Immature natural killer cell (primary cell): ENCODE results near the gene NUTM2F. TPM values are rescaled to one million over a fixed set of nuclear protein-coding genes. Genes with fewer than 3 reads are reported as not detected.
"Not testable (repeated sequence)": the region's sequence is repeated elsewhere in the genome, so short reads cannot be mapped to it uniquely, and the experiment has no call there.

ENCODE experiments used
- DNase-seq, 3 donors: peaks; one replicate each; pipeline ENCODE4 v3.0.0; 2022; ENCODE audit warnings: mixed read lengths in 1 of 3
- H3K27ac Mint-ChIP-seq, 6 donors: one replicate each; pipeline ENCODE4 v1.8.0; 2020; ENCODE audit warnings: mixed read lengths in 6 of 6, mild to moderate bottlenecking in 5 of 6, inconsistent platforms in 4 of 6, moderate library complexity in 3 of 6
- H3K27me3 Mint-ChIP-seq, 3 donors: one replicate each; pipeline ENCODE4 v1.8.0; 2020 to 2021; ENCODE audit warnings: low read depth in 3 of 3, mild to moderate bottlenecking in 3 of 3, mixed read lengths in 3 of 3, moderate library complexity in 3 of 3, inconsistent platforms in 1 of 3
- H3K36me3 Mint-ChIP-seq, 3 donors: one replicate each; pipeline ENCODE4 v1.8.0; 2020; ENCODE audit warnings: mixed read lengths in 3 of 3, inconsistent platforms in 2 of 3, mild to moderate bottlenecking in 2 of 3
- H3K4me1 Mint-ChIP-seq, 2 donors: one replicate each; pipeline ENCODE4 v1.8.0; 2020; ENCODE audit warnings: inconsistent platforms in 2 of 2, mild to moderate bottlenecking in 2 of 2, mixed read lengths in 2 of 2, moderate library complexity in 1 of 2
- H3K4me3 Mint-ChIP-seq, 5 donors: one replicate each; pipeline ENCODE4 v1.8.0; 2020; ENCODE audit warnings: mild to moderate bottlenecking in 5 of 5, mixed read lengths in 5 of 5, inconsistent platforms in 3 of 5, moderate library complexity in 3 of 5
- H3K9me3 Mint-ChIP-seq, 6 donors: one replicate each; pipeline ENCODE4 v1.8.0; 2020; ENCODE audit warnings: mild to moderate bottlenecking in 6 of 6, mixed read lengths in 6 of 6, inconsistent platforms in 4 of 6, moderate library complexity in 3 of 6
- polyA plus RNA-seq, 3 donors: library from polyadenylated mRNA; unstranded; fragments of 300-500 nt; fragmentation: Illumina TruSeq; gene quantifications; one replicate each; pipeline ENCODE4 v1.2.3, GENCODE V29; 2021

Gene NUTM2F, protein sequence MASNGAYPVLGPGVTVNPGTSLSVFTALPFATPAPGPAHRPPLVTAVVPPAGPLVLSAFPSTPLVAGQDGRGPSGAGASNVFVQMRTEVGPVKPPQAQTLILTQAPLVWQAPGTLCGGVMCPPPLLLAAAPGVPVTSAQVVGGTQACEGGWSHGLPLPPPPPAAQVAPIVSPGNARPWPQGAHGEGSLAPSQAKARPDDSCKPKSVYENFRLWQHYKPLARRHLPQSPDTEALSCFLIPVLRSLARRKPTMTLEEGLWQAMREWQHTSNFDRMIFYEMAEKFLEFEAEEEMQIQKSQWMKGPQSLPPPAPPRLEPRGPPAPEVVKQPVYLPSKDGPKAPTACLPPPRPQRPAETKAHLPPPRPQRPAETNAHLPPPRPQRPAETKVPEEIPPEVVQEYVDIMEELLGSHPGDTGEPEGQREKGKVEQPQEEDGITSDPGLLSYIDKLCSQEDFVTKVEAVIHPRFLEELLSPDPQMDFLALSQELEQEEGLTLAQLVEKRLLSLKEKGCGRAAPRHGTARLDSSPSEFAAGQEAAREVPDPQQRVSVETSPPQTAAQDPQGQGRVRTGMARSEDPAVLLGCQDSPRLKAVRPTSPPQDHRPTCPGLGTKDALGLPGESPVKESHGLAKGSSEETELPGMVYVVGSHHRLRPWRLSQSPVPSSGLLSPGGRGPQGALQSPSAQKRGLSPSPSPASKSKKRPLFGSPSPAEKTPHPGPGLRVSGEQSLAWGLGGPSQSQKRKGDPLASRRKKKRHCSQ
- polyA plus RNA-seq = not detected

DNA sequence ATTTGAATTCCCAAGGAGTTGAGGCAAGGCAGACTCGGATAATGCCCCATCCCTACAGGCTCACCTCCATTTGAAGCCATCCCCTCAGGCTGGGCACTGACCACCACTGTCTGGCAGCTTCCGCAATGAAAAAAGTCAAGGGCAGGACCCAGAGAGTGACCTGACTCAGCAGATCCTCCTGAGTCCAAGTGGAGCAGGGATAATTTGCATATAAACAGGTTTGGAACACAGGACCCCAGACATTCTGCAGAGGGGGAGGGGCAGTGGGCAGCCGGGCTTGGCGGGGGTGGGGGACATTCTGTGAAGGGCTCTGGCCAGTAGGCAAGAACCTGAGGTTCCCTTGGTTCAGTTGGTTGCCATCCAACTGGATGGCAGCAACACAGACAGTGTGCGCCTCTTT, at the start of gene NUTM2F:
Gene NUTM2F (minus strand): TSS at position 101 of the 400 bp plus-strand sequence. CDS start 21 bp downstream, at position 80.
- not testable (repeated sequence) for DNase-seq, H3K4me3 Mint-ChIP-seq, H3K4me1 Mint-ChIP-seq, H3K36me3 Mint-ChIP-seq, H3K9me3 Mint-ChIP-seq, H3K27me3 Mint-ChIP-seq
- peak within 1 kb of the TSS in 1 of 6 donors; percentile 64 for H3K27ac Mint-ChIP-seq

DNA sequence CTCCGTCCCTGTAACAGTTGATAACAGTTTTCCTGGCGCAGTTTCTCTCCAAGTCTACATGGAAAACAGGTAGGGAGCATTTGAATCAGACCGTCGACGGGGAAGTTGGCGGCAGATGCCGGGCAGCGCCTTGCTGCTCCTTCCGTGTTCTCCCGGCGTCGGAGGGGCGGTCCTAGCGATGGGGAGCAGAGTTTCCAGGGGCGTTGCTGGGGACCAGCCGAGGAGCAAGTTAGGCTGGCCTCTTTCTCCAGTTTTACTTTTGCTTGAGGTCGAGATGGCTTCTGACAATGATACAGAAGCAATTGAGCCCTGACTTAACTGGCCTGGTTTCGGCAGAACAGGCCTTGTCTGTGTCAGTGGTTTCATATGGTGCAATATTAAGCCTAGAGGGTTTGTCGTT, 46.8 kb upstream of the NUTM2F start:
- not testable (repeated sequence) for H3K36me3 Mint-ChIP-seq, H3K9me3 Mint-ChIP-seq, H3K27me3 Mint-ChIP-seq
- Mint-ChIP-seq H3K27ac (peak overlapping the region; percentile 79 to 93 (median 90)), H3K4me3 (peak overlapping the region; percentile 85 to 93 (median 87)), H3K4me1 (peaks cover 11 to 16% of the 10 kb centered on the region in 2 donors)
- DNase-seq = peak; percentile 19 to 34 (median 27)

DNA sequence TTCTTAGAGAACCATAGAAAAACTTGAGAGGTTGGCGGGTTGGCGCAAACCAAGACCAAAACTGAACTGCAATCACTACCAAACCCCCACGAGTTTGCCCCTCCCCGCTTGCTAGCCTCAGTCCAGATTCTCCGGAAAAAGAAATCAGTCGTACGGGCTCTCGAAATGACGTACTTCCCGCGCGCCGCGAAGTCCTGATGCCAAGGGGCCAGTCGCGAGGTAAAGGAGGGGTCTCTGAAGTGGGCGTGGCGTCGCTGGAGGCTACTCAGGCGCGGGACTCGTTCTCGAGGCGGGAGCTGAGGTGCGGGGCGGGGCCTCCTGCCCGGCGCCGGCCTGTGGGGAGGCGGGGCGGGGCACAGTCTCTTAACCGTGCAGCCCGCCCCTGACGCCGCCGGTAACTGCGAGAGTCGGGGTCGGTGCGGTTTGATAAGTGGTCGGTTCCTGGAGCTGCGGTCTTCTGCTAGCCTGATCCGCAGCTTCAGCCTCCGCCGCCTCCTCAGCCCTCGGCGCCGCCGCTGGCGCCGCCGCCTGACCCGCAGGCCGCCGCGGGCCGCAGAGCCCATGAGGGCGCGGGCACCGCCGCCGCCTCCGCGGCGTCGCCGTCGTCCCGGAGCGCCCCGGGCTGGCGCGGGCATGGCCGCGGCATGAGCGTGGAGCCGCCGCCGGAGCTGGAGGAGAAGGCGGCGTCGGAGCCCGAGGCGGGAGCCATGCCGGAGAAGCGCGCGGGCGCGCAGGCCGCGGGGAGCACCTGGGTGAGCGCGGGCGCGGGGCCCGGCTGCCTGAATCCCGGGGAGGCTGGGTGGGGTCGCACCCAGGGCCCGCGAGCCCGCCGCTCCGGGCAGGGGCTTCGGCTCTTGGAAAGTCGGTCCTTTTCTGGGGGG, 46.0 kb upstream of the NUTM2F start:
- peak overlapping the region; percentile 79 to 95 (median 90) for H3K27ac Mint-ChIP-seq
- not testable (repeated sequence) for H3K36me3 Mint-ChIP-seq, H3K9me3 Mint-ChIP-seq
- DNase-seq = peak; percentile 89 to 92 (median 90)
- H3K4me3 Mint-ChIP-seq = peak overlapping the region; percentile 87 to 93 (median 89)
- H3K4me1 Mint-ChIP-seq = peaks cover 11 to 16% of the 10 kb centered on the region in 2 donors
- peaks cover 0 to 11% (median 2%) of the 10 kb centered on the region in 3 donors for H3K27me3 Mint-ChIP-seq

DNA sequence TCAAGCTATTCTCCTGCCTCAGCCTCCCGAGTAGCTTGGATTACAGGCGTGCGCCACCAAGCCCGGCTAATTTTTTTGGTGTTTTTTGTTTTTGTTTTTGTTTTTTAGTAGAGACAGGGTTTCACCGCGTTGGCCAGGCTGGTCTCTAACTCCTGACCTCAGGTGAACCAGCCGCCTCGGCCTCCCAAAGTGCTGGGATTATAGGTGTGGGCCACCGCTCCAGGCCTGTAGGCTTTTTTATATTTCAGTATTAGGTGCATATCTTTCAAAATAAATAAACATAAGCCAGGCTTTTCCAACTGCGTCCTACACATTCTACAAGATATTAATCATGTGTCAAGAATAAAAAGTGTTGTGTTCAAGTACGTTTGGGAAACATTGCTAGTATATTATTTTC, 45.3 kb upstream of the NUTM2F start:
- not testable (repeated sequence) for H3K36me3 Mint-ChIP-seq

DNA sequence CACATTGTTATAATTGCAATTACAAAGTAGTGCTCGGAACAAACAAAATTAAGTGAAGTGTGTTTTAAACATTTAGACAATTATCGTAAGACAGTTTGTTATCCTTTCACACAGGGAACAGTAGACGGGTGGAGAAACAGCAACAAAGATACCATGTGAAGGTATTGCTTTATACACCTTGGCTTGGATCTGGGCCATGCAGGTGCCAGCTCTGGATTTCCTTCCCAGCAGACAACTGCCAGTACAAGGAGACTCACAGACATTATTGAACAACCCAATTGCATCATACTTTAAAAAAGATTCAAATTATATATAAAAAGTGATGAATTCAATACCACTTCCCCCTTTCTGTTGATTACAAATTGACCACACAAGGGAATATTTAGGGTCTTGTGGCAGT, 41.8 kb upstream of the NUTM2F start:
- DNase-seq, H3K9me3 Mint-ChIP-seq, H3K4me1 Mint-ChIP-seq, H3K4me3 Mint-ChIP-seq, H3K27ac Mint-ChIP-seq, H3K36me3 Mint-ChIP-seq: not testable (repeated sequence)
- H3K27me3 Mint-ChIP-seq = peaks cover 0 to 12% (median 8%) of the 10 kb centered on the region in 3 donors

More for the DNA sequence above, 45.3 kb upstream of the NUTM2F start:
- Mint-ChIP-seq H3K4me1 (peaks cover 11 to 16% of the 10 kb centered on the region in 2 donors), H3K27ac (peak overlapping the region; percentile 75 to 95 (median 90)), H3K27me3 (peaks cover 0 to 12% (median 4%) of the 10 kb centered on the region in 3 donors), H3K4me3 (peak overlapping the region; percentile 85 to 90 (median 89))
- DNase-seq, H3K9me3 Mint-ChIP-seq: not testable (repeated sequence)

DNA sequence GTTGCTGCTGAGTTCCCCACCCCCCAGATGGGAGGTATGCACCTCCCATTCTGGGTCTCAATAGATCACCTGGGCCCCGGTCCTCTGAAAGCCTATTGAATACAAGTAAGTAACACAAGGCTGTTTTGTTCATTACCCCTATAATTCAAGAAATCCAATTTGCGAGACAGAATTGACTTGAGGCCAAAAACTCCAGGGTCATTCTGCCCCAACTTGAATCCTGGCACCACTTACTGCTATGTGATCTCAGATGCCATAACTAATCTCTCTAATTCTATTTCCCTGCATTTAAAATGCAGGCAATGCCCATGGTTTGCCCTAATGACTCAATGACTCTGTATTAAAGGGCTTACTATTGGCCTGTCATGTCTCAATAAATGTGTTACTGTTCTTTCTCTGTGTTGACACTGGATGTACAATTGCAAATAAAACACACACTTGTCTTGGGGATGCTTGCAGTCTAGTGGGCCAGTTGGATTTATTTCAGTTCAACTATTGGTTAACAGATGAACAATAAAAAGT, 35.7 kb upstream of the NUTM2F start:
- H3K36me3 Mint-ChIP-seq, H3K27ac Mint-ChIP-seq, H3K4me1 Mint-ChIP-seq, DNase-seq, H3K9me3 Mint-ChIP-seq, H3K27me3 Mint-ChIP-seq, H3K4me3 Mint-ChIP-seq: not testable (repeated sequence)

DNA sequence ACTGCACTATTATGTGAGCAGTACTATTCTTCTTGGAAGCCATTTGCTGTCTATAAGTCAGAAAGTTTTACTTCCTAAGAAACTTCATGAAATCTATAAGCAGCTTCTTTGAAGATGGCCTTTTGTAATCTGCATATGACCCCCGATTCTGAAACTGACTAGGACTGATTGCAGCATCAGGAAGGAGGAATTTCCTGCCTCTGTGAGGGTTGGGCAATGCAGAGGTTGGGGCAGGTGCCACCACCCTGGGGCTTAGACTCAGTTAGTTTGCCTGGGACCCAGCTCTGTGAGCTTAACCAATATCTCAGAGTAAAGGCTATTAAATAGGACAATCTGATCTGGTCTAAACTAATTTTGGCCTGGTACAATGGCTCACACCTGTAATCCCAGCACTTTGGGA, 28.7 kb upstream of the NUTM2F start:
- not testable (repeated sequence) for H3K9me3 Mint-ChIP-seq, H3K4me3 Mint-ChIP-seq, H3K4me1 Mint-ChIP-seq, H3K36me3 Mint-ChIP-seq, DNase-seq, H3K27ac Mint-ChIP-seq, H3K27me3 Mint-ChIP-seq

DNA sequence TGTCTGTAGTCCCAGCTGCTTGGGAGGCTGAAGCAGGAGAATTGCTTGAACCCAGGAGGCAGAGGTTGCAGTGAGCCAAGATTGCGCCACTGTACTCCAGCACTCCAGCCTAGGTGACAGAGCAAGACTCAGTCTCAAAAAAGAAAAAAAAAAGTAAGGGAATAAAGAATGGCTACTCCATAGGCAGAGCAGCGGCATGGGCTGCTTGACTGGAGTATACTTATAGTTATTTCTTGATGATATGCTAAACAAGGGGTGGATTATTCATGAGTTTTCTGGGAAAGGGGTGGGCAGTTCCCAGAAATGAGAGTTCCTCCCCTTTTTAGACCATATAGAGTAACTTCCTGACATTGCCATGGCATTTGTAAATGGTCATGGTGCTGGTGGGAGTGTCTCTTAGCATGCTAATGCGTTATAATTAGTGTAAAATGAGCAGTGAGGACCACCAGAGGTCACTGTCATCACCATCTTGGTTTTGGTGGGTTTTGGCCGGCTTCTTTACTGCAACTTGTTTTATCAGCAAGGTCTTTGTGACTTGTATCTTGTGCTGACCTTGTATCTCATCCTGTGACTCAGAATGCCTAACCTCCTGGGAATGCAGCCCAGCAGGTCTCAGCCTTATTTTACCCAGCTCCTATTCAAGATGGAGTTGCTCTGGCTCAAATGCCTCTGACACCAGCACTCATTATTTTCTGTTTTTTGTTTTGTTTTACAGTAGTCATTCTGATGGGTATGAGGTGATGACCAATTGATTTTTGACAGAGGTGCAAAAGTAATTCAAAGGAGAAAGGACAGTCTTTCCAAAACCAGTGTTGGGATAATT, 23.7 kb upstream of the NUTM2F start:
- H3K4me3 Mint-ChIP-seq, H3K4me1 Mint-ChIP-seq, H3K36me3 Mint-ChIP-seq, H3K27ac Mint-ChIP-seq, DNase-seq, H3K27me3 Mint-ChIP-seq, H3K9me3 Mint-ChIP-seq: not testable (repeated sequence)

DNA sequence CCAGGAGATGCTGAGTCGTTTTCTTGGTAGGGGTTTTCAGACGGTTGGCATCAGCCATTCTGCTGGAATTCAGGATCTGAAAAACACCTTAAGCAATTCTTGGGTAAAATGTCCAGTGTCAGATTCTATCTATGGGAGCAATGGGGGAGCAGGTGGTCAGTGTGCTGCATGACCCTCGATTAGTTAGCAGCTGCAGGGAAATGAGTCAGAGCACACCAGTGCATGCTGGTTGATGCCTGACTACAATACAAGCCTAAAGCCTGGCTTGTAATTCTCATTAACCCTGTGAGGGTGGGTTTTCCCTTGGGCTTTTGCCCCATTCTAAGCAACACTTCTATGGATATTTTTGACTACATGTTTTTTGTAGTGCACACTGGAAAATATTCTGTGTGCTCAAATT, 20.3 kb upstream of the NUTM2F start:
- not testable (repeated sequence) for H3K27ac Mint-ChIP-seq, H3K4me3 Mint-ChIP-seq, H3K4me1 Mint-ChIP-seq, H3K36me3 Mint-ChIP-seq, H3K27me3 Mint-ChIP-seq, H3K9me3 Mint-ChIP-seq, DNase-seq

DNA sequence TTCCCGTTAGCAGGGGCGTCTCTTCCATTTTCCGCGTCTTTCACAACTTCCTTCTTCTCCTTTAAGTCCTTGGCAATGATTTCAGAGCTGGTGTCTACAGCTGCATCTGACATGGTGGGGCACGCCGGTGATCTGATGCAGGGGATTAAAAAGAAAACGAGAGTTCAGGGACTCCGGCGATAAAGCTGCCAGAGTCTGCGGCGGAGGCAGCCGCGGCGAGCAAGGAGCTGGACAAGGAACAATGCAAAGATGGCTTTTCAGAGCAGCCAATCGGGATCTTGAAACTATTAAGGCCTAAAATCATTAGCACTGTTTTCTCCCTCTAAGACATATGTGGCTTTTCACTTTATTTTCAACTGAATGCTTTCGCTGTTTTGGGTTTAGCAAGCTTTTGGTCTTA, 19.0 kb upstream of the NUTM2F start:
- H3K27ac Mint-ChIP-seq, H3K36me3 Mint-ChIP-seq, H3K4me1 Mint-ChIP-seq, DNase-seq, H3K9me3 Mint-ChIP-seq, H3K27me3 Mint-ChIP-seq, H3K4me3 Mint-ChIP-seq: not testable (repeated sequence)

DNA sequence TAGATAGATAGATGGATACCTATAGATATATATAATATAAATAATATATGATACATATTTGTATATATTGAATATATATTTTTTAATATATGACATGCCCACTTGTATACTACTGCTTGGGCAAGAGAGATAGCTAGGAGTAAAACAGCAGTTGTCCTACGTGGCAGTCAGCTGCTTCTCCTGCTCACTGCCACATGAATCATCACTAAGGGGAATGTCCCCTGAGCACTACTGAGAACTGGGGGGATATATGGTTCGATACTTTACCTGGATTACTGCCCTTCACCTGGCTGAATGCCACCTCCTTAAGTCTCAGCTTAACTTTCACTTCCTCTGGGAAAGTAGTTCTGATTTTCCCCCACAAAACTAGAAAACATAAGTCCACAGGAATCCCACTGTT, 13.3 kb upstream of the NUTM2F start:
- not testable (repeated sequence) for DNase-seq, H3K4me1 Mint-ChIP-seq, H3K27ac Mint-ChIP-seq, H3K4me3 Mint-ChIP-seq, H3K27me3 Mint-ChIP-seq, H3K9me3 Mint-ChIP-seq, H3K36me3 Mint-ChIP-seq

DNA sequence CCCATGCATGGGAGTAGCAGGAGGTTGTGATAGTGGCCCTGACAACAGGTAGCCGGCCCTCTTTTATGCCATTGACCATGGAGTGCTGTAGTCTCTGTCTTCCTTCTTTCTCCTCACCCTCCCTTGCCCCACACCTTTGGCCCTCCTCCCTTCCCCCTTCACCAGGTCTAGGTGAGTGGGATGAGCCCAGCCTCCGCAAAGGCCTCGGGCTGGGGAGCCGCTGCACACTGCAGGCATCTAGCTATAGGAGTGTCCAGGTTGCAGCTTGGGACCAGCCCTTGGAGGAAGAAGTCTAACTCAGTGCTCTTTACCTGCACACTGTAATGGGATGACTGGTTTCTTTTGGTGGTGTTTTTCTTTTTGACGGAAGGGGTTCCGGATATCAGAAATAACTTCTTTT, 12.3 kb upstream of the NUTM2F start:
- H3K4me1 Mint-ChIP-seq, H3K4me3 Mint-ChIP-seq: not testable (repeated sequence)

DNA sequence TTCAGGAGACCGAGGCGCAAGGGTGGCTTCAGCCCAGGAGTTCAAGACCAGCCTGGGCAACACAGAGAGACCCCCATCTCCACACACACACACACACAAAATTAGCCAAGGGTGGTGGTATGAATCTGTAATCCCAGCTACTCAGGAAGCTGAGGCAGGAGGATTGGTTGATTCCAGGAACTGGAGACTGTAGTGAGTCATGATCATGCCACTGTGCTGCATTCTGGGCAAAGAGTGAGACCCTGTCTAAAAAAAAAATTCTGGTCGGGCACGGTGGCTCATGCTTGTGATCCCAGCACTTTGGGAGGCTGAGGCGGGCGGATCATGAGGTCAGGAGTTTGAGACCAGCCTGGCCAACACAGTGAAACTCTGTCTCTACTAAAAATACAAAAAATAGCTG, 11.2 kb upstream of the NUTM2F start:
- not testable (repeated sequence) for H3K27me3 Mint-ChIP-seq, H3K4me1 Mint-ChIP-seq, H3K4me3 Mint-ChIP-seq, H3K36me3 Mint-ChIP-seq, DNase-seq, H3K9me3 Mint-ChIP-seq, H3K27ac Mint-ChIP-seq

More for the DNA sequence above, 12.3 kb upstream of the NUTM2F start:
- H3K27me3 Mint-ChIP-seq, H3K9me3 Mint-ChIP-seq, H3K27ac Mint-ChIP-seq, H3K36me3 Mint-ChIP-seq, DNase-seq: not testable (repeated sequence)
